ENCODE data around the gene FRRS1. TPM values are rescaled to one million over a fixed set of nuclear protein-coding genes. Genes with fewer than 3 reads are reported as not detected.

The FRRS1 gene
- total and polyA plus RNA-seq, 8 donors, result 8.0 to 15.1 (median 12.4) TPM

DNA sequence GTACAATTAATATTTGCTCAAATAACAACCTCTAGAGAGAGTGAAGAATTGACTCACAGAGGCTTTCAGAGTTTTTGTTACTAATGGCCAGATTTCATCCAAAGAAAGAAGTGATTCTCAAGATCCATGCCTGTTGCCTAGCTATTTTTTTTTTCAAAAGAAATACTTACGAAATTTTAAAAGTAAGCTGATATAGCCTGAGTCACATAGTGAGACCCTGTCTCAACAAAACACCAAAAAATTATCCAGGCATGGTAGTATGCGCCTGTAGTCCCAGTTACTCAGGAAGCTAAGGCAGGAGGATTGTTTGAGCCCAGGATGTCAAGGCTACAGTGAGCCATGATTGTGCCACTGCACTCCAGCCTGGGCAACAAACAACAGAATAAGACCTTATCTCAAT, 105.9 kb downstream of the FRRS1 start:
- TF ChIP-seq, protein P1, sequence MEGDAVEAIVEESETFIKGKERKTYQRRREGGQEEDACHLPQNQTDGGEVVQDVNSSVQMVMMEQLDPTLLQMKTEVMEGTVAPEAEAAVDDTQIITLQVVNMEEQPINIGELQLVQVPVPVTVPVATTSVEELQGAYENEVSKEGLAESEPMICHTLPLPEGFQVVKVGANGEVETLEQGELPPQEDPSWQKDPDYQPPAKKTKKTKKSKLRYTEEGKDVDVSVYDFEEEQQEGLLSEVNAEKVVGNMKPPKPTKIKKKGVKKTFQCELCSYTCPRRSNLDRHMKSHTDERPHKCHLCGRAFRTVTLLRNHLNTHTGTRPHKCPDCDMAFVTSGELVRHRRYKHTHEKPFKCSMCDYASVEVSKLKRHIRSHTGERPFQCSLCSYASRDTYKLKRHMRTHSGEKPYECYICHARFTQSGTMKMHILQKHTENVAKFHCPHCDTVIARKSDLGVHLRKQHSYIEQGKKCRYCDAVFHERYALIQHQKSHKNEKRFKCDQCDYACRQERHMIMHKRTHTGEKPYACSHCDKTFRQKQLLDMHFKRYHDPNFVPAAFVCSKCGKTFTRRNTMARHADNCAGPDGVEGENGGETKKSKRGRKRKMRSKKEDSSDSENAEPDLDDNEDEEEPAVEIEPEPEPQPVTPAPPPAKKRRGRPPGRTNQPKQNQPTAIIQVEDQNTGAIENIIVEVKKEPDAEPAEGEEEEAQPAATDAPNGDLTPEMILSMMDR (IDR thresholded peaks at IDR 0.05), result no peak
- DNase-seq (no peak), ATAC-seq (no peak)
- intact Hi-C loops (cut with DNase I), result no loop called here
- Histone ChIP-seq H3K27ac (peak overlapping the region in 1 of 2 donors; percentile 39), H3K4me3 (no peak overlapping the region), H3K27me3 (no peaks in the 10 kb centered on the region), H3K9me3 (no peaks in the 10 kb centered on the region), H3K4me1 (peaks cover 2 to 12% of the 10 kb centered on the region in 2 donors), H3K36me3 (no peaks in the 10 kb centered on the region)

DNA sequence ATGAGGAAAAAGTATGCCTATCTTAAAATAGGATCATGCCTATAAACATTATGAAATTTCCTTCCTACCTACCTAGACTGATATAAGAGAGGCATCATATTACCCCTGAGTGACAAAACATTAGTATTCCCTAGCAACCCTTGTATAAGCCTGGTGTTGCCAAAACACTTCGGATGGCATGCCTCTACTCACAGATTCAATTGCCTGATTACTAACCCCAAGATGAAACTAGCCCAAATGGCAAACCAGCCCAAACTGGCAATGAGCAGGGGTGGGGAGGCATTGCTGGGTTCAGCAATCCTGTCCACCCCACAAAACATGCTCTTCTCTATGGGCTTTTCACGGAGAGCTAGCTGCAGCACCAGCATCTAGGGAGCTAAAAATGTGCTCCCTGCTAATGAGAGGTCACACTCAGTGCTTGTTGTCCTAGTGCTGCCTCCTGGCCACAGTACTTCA, 106.7 kb downstream of the FRRS1 start:
- peak; percentile 70 for ATAC-seq
- H3K27ac ChIP-seq, result peak overlapping the region in 1 of 2 donors; percentile 39
- TF ChIP-seq, protein P1 (IDR thresholded peaks at IDR 0.05), result no peak
- H3K27me3 ChIP-seq, result no peaks in the 10 kb centered on the region
- no peaks in the 10 kb centered on the region for H3K36me3 ChIP-seq
- no peaks in the 10 kb centered on the region for H3K9me3 ChIP-seq
- DNase-seq, result peak in 1 of 4 donors; percentile 15
- H3K4me3 ChIP-seq, result no peak overlapping the region
- H3K4me1 ChIP-seq, result peaks cover 2 to 12% of the 10 kb centered on the region in 2 donors
- intact Hi-C loops (cut with DNase I), result no loop called here

Other genes starting within 250 kb of the FRRS1 start
- gene PALMD, start 120.5 kb downstream of the FRRS1 start, total RNA-seq, result 10 to 100 TPM; 14.3 to 22.5 TPM
- gene PALMD, start 120.5 kb downstream of the FRRS1 start, polyA plus RNA-seq (ENCODE audit: insufficient read length in 6 of 6), result 10 to 100 TPM; 25.1 to 29.9 (median 27.2) TPM
- gene AGL, start 83.7 kb upstream of the FRRS1 start, total RNA-seq, result 10 to 100 TPM; 16.9 to 38.4 TPM
- 10 to 100 TPM; 19.6 to 23.5 (median 22.0) TPM for gene AGL, start 83.7 kb upstream of the FRRS1 start, polyA plus RNA-seq (ENCODE audit: insufficient read length in 6 of 6)
- 10 to 100 TPM; 32.1 to 43.1 TPM for gene SLC35A3, start 203.4 kb upstream of the FRRS1 start, total RNA-seq
- gene SLC35A3, start 203.4 kb upstream of the FRRS1 start, polyA plus RNA-seq (ENCODE audit: insufficient read length in 6 of 6), result 10 to 100 TPM; 26.4 to 35.0 (median 30.0) TPM

Measured in left lung (tissue), 10 donors.